Measurements from ENCODE around the gene CALHM3.

The CALHM3 gene

GRCh38 chr10:103474077-103474476 lies 5.0 kb downstream of the CALHM3 start:
- DNase-seq (ENCODE audit: low read depth): no peak
- no peak for TF ChIP-seq CTCF (IDR thresholded peaks at IDR 0.05; ENCODE audit: control insufficient read depth, insufficient read depth, low read depth, low read length, missing control alignments)
- no peak overlapping the region for H3K4me3 ChIP-seq (ENCODE audit: control insufficient read depth, low read depth, low read length)

GRCh38 chr10:103473261-103473671 lies 5.8 kb downstream of the CALHM3 start:
- H3K4me3 ChIP-seq (ENCODE audit: control insufficient read depth, low read depth, low read length): no peak overlapping the region
- DNase-seq (ENCODE audit: low read depth): no peak
- TF ChIP-seq CTCF (IDR thresholded peaks at IDR 0.05; ENCODE audit: control insufficient read depth, insufficient read depth, low read depth, low read length, missing control alignments): no peak

- no peak for DNase-seq (ENCODE audit: low read depth)
- no peak overlapping the region for H3K4me3 ChIP-seq (ENCODE audit: control insufficient read depth, low read depth, low read length)
- TF ChIP-seq CTCF (IDR thresholded peaks at IDR 0.05; ENCODE audit: control insufficient read depth, insufficient read depth, low read depth, low read length, missing control alignments): no peak
These were observed 7.0 kb downstream of the CALHM3 start for GRCh38 chr10:103472005-103472404.

GRCh38 chr10:103470761-103471653 lies 8.0 kb downstream of the CALHM3 start:
- no peak overlapping the region for H3K4me3 ChIP-seq (ENCODE audit: control insufficient read depth, low read depth, low read length)
- TF ChIP-seq CTCF (IDR thresholded peaks at IDR 0.05; ENCODE audit: control insufficient read depth, insufficient read depth, low read depth, low read length, missing control alignments): no peak
- DNase-seq (ENCODE audit: low read depth): no peak

- H3K4me3 ChIP-seq (ENCODE audit: control insufficient read depth, low read depth, low read length): no peak overlapping the region
- TF ChIP-seq CTCF (IDR thresholded peaks at IDR 0.05; ENCODE audit: control insufficient read depth, insufficient read depth, low read depth, low read length, missing control alignments): no peak
- DNase-seq (ENCODE audit: low read depth): no peak
These were observed 9.8 kb downstream of the CALHM3 start for GRCh38 chr10:103469201-103469600.

- TF ChIP-seq CTCF (IDR thresholded peaks at IDR 0.05; ENCODE audit: control insufficient read depth, insufficient read depth, low read depth, low read length, missing control alignments): no peak
- H3K4me3 ChIP-seq (ENCODE audit: control insufficient read depth, low read depth, low read length): no peak overlapping the region
- DNase-seq (ENCODE audit: low read depth): no peak
These were observed 11.6 kb downstream of the CALHM3 start for GRCh38 chr10:103467406-103467805.

Measured in AG09309 (cell line).